HUES48 (cell line): ENCODE measurements around the gene MRPL43.

Experiments
- H3K27ac ChIP-seq: one replicate; pipeline ENCODE4 v1.7.0; 2013; ENCODE audit warnings: low read depth, low read length, inconsistent platforms
- H3K27me3 ChIP-seq: 2 replicates; pipeline ENCODE4 v1.6.1; 2013; ENCODE audit warnings: mild to moderate bottlenecking, low read length; ENCODE audit not compliant: control insufficient read depth, insufficient read depth
- H3K36me3 ChIP-seq: 2 replicates; pipeline ENCODE4 v1.6.1; 2013; ENCODE audit warnings: low read length; ENCODE audit not compliant: control insufficient read depth, insufficient read depth
- H3K4me1 ChIP-seq: 2 replicates; pipeline ENCODE4 v1.6.1; 2013; ENCODE audit warnings: mild to moderate bottlenecking, low read length; ENCODE audit not compliant: control insufficient read depth, insufficient read depth
- H3K4me3 ChIP-seq: 2 replicates; pipeline ENCODE4 v1.5.1; 2013; ENCODE audit warnings: mild to moderate bottlenecking, low read depth, low read length
- H3K9ac ChIP-seq: 2 replicates; pipeline ENCODE4 v1.6.1; 2013; ENCODE audit warnings: mild to moderate bottlenecking, low read depth, low read length, moderate library complexity
- H3K9me3 ChIP-seq: 2 replicates; pipeline ENCODE4 v1.6.1; 2013; ENCODE audit warnings: low read length; ENCODE audit not compliant: control insufficient read depth, insufficient read depth

The MRPL43 gene

DNA sequence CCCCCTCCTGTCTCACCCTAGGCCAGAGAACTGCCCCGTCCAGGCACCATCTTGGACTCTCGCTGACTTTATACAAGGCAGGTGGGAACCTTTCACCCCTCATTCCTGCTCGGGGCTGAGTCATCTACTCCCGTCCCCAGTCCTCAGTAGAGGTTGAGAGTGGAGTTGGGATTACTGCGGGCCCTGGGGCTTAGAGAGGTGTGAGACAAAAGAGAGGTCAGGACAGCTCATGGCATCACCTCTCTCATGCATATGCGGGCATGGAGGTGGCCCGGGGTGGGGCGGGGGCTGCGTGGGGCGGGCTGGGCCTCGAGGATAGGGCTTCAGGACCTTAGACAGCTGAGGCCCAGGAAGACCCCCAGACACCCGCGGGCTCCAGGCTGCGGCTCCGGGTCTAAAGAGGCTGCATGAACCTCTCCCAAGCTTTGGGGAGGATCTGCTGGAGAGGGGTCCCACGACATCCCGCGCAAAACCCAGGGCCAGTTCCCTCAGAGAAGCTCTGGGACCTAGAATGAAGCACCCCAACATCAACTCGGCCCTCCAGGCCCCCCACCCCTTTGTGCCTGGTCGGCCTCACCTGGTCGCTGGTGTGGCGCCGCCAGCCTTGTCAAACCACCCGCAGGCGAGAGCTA lies 43.3 kb upstream of the MRPL43 start:
- Histone ChIP-seq H3K27ac (peak overlapping the region; percentile 50), H3K9ac (no peak overlapping the region), H3K36me3 (no peaks in the 10 kb centered on the region), H3K4me1 (peaks cover 27% of the 10 kb centered on the region), H3K4me3 (peak overlapping the region; percentile 68), H3K9me3 (no peaks in the 10 kb centered on the region), H3K27me3 (peaks cover 51% of the 10 kb centered on the region)

DNA sequence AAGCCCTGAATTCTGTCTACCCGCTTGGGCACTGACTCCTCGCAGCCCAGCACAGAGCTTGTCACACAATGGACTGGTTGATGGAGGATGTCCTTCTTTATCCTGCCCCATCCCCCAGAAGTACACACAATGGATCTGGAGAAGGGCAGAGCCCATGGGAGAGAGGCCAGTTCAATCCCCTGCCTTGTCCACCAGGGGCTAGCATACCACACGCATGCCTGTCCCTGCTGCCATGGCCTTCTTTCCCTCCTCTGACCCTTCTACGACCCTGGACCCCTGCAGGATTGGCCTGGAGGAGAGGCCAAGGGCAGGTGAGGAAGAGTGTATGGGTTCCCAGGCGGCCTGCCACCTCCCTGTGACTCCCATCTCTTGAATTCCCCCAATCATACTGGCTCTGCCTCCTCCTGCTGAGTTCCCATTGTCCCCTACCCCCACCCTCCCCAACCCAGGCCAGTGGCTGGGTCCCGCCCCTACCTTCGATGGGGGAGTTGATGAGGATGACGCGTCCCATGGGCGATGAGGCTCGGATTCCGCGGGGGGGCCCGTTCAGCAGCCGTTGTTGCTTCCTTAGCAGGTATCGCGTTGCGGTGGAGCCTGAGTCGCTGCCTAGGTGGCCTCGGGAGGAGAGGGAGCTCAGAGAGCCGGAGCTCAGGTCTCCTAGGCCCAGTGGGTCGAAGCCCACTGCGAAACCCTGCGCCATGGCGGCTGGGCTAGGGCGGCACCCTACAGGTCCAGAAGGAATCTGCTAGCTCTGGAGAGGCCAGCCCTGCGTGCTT lies 42.4 kb upstream of the MRPL43 start:
- H3K36me3 ChIP-seq: no peaks in the 10 kb centered on the region
- peaks cover 27% of the 10 kb centered on the region for H3K4me1 ChIP-seq
- H3K27ac ChIP-seq: peak overlapping the region; percentile 50
- no peak overlapping the region for H3K4me3 ChIP-seq
- no peaks in the 10 kb centered on the region for H3K9me3 ChIP-seq
- no peak overlapping the region for H3K9ac ChIP-seq
- peaks cover 43% of the 10 kb centered on the region for H3K27me3 ChIP-seq

DNA sequence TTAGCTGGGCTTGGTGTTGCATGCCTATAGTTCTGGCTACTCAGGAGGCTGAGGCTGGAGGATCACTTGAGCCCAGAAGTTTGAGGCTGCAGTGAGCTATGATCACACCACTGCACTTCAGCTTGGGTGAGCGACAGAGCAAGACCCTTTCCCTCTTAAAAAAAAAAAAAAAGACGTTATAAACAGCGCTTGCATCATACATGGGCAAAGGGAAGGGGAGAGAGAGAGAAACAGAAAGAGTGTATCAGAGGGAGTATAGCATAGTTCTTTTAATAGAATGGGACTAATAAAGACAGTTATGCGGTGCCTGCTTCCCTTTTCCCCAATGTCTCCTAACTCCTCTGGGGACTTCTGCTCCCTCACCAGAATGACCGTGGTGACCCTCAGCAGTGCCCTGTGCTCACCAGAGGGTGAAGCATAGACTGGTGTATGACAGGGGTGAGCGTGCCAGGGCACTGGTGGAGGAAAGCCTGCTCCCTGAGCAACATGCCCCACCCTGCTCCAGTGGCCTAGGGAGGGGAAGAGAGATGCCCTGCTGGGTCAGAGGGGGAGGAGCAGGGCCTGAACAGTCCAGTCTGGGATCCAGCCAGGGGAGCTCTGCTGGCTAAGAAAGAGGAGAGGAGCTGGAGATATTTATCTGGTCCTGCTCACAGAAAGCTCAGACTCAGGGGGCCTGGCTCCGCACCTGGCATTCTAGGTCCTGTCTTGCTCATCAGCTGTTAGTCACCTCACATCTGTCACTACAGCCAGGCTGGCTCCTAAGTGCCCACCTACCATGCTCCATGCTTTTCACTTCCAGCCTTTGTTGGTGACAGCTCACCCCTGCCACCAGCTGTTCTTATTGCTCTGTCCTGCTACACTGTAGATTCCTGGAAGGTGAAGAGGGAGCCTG lies 41.4 kb upstream of the MRPL43 start:
- no peaks in the 10 kb centered on the region for H3K36me3 ChIP-seq
- H3K27me3 ChIP-seq: peaks cover 35% of the 10 kb centered on the region
- H3K4me3 ChIP-seq: no peak overlapping the region
- peaks cover 27% of the 10 kb centered on the region for H3K4me1 ChIP-seq
- no peak overlapping the region for H3K9ac ChIP-seq
- no peak overlapping the region for H3K27ac ChIP-seq
- no peaks in the 10 kb centered on the region for H3K9me3 ChIP-seq

DNA sequence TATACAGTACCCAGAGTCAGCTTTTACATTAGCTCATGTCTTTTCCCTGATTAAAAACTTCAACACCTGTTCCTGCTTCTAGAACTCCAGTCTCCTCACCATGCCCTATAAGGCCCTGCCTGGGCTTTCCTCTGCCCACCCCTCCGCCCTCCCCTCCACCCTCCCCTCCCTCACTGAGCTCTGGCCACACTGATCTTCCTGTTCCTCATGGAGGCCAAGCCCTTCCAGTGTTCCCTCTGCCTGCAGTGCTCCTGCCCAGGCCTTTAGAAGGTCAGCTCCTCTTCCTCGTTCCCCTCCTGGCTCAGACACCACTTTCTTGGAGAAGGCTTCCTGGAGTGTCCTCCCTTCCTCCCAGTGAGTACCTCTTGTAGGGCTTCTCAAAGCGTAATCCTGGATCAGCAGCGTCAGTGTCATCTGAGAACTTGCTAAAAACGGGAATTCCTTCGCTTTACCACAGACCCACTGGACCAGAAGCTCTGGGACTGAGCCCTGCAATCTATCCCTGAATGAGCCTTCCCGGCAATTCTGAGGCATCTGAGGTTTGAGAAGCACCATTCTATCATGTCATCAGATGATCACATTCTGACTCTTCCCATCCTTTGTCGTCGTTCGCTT lies 39.9 kb upstream of the MRPL43 start:
- H3K27me3 ChIP-seq: peaks cover 22% of the 10 kb centered on the region
- no peak overlapping the region for H3K4me3 ChIP-seq
- peaks cover 19% of the 10 kb centered on the region for H3K4me1 ChIP-seq
- H3K36me3 ChIP-seq: no peaks in the 10 kb centered on the region
- H3K27ac ChIP-seq: no peak overlapping the region
- no peak overlapping the region for H3K9ac ChIP-seq
- no peaks in the 10 kb centered on the region for H3K9me3 ChIP-seq

DNA sequence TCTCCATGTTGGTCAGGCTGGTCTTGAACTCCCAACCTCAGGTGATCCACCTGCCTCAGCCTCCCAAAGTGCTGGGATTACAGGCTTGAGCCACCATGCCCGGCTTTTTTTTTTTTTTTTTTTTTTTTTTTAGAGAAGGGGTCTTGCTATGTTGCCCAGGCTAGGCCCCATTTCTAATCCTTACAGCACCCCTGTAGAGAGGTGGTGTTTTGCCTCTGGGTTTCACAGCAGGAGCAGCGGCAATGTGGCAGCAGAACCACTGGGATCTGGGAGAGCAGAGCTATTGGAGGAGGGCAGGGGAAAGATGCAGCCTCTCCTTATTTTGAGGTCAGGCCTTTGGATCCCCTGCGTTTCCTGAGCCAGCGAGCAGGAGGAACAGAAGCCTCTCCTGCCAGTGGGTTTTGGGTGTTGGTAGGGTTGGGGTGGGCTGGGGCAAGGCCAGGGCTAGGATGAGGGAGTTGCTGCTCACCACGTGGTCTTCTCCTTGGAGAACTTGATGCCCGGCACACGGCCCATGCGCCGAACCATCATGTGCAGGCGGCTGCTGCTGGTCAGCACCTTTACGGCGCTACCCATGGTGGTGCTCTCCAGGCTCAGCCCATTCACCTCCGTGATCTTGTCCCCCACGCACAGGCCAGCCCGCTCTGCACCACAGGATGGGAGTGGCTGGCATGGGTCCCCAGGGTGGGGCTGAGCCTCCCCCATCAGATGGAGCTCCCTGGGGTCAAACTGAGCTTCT lies 35.8 kb upstream of the MRPL43 start:
- Histone ChIP-seq H3K27ac (no peak overlapping the region), H3K9ac (no peak overlapping the region), H3K9me3 (no peaks in the 10 kb centered on the region), H3K4me3 (no peak overlapping the region), H3K4me1 (0 out of 2 replicates have a peak, but pooled peaks cover 5% of the 10 kb centered on the region), H3K36me3 (no peaks in the 10 kb centered on the region), H3K27me3 (peaks cover 21% of the 10 kb centered on the region)

DNA sequence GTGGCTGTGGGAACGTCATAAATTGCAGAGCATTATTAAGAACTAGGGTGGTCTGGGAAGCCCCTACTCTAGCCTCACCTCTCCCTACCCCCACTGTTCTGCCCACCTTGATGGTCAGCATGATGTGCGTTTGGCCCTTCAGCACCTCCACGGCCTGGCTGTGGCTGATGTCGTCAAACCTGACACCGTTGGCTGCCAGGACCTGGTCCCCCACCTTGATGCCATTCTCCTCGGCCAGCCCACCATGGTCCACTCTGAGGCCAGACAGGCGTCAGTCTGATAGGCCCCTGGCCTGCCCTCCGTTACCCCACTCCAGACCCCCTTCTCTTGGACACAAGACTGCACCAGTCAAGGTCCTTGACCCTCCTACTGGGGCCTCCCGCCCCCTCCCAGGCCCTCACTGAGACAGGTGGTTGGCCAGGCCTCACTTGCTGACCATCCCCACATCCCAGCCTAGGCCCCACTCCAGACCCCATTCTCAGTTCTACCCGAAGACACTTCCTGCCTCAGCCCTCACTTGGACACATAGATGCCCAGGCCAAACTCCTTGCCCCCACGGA lies 34.5 kb upstream of the MRPL43 start:
- H3K9ac ChIP-seq: no peak overlapping the region
- H3K27ac ChIP-seq: no peak overlapping the region
- H3K27me3 ChIP-seq: peaks cover 35% of the 10 kb centered on the region
- H3K9me3 ChIP-seq: no peaks in the 10 kb centered on the region
- no peaks in the 10 kb centered on the region for H3K36me3 ChIP-seq
- no peak overlapping the region for H3K4me3 ChIP-seq
- H3K4me1 ChIP-seq: 0 out of 2 replicates have a peak, but pooled peaks cover 5% of the 10 kb centered on the region

DNA sequence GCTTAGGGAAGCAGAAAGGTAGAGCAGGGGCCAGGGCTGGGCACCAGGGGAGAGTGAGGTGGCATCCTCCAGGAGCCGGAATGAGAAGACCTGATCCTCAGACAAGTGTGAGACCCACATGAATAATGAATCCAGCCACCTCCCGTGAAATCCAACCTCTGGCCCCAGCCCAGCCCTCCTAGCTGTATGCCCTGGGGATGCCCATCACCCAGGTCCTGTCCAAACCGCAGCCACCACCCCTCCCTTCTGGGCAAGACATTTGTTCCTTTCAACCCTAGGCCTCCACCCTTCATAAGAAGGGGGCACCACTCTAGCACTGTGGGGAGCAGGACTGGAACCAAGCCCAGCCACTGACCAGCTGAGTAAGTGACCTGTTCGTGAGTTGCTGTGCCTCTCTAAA lies 33.9 kb upstream of the MRPL43 start:
- H3K4me1 ChIP-seq: 0 out of 2 replicates have a peak, but pooled peaks cover 5% of the 10 kb centered on the region
- H3K9me3 ChIP-seq: no peaks in the 10 kb centered on the region
- H3K27me3 ChIP-seq: peaks cover 40% of the 10 kb centered on the region

DNA sequence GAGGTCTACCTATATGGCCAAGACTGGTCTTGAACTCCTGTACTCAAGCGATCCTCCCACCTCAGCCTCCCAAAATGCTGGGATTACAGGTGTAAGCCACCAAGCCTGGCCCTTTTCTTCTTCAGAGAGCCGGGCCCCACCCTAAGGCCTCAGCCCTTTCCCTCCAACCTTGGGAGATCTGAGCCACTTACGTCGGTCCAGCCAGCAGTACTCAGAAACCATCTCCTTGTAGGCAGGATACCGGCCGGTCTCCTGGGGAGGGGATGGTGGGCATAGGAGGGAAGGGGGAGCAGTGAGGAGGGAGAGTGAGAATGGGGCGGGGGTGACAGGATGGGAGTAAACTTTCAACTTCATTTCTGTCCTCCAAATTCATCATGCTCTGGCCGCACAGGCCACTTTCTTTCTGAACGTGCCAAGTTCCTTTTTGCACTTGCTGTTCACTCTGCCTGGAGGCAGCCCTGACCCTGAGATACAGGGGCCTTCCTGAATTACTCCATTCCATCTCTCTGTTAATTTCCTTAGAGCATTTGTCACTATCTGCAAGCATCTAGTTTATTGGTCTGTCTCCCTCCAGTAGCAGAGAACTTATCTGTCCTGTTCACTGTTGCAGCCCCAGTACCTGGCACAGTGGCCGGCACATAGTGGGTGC lies 33.3 kb upstream of the MRPL43 start:
- 0 out of 2 replicates have a peak, but pooled peaks cover 5% of the 10 kb centered on the region for H3K4me1 ChIP-seq
- H3K9ac ChIP-seq: no peak overlapping the region
- H3K4me3 ChIP-seq: no peak overlapping the region
- no peaks in the 10 kb centered on the region for H3K9me3 ChIP-seq
- H3K27me3 ChIP-seq: peaks cover 43% of the 10 kb centered on the region
- H3K27ac ChIP-seq: no peak overlapping the region
- H3K36me3 ChIP-seq: no peaks in the 10 kb centered on the region

More for the DNA sequence above, 33.9 kb upstream of the MRPL43 start:
- Histone ChIP-seq H3K27ac (no peak overlapping the region), H3K36me3 (no peaks in the 10 kb centered on the region), H3K4me3 (no peak overlapping the region), H3K9ac (no peak overlapping the region)

DNA sequence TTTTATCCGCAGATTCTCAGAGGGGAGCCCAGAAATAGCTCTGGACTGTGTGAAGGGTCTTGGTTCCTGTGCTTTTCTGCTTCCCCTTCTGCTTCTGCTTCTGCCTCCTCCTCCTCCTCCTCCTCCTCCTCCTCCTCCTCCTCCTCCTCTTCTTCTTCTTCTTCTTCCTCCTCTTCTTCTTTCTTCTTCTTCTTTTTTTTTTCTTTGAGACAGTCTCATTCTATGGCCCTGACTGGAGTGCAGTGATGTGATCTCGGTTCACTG lies 32.1 kb upstream of the MRPL43 start:
- Histone ChIP-seq H3K9me3 (no peaks in the 10 kb centered on the region), H3K36me3 (no peaks in the 10 kb centered on the region), H3K27me3 (peaks cover 52% of the 10 kb centered on the region), H3K27ac (no peak overlapping the region), H3K4me1 (0 out of 2 replicates have a peak, but pooled peaks cover 5% of the 10 kb centered on the region), H3K9ac (no peak overlapping the region), H3K4me3 (no peak overlapping the region)
